Kidney (tissue), 14 donors: ENCODE data around the gene CD300LD. TPM values are rescaled to one million over a fixed set of nuclear protein-coding genes. Genes with fewer than 3 reads are reported as not detected.

ENCODE experiments used
- DNase-seq, 5 donors: peaks; one replicate each; pipeline ENCODE4 v3.0.0-alpha.2; 2013 to 2020
- FAIRE-seq: peaks from 2 replicates; lab custom pipeline; 2012; peaks lifted over from hg19 to GRCh38; lab: Jason Lieb, UNC
- H3K27ac ChIP-seq, 2 donors: one replicate each; pipeline ENCODE4 v1.7.0; 2013; ENCODE audit warnings: low read depth in 2 of 2, low read length in 2 of 2, inconsistent platforms in 1 of 2
- H3K27me3 ChIP-seq: one replicate; pipeline ENCODE4 v1.7.1; 2013; ENCODE audit warnings: low read length, inconsistent platforms; ENCODE audit not compliant: control insufficient read depth, insufficient read depth
- H3K36me3 ChIP-seq, 3 donors: one replicate each; pipeline versions ENCODE4 v1.7.0 to v1.7.1; 2013; ENCODE audit warnings: low read length in 3 of 3, control low read depth in 1 of 3, inconsistent platforms in 1 of 3; ENCODE audit not compliant: insufficient read depth in 3 of 3, control insufficient read depth in 2 of 3
- H3K4me1 ChIP-seq, 3 donors: one replicate each; pipeline versions ENCODE4 v1.7.0 to v1.7.1; 2013; ENCODE audit warnings: low read length in 3 of 3, inconsistent platforms in 1 of 3, low read depth in 1 of 3; ENCODE audit not compliant: control insufficient read depth in 2 of 3, insufficient read depth in 2 of 3
- H3K4me3 ChIP-seq, 3 donors: one replicate each; pipeline versions ENCODE4 v1.7.0 to v1.8.1; 2013; ENCODE audit warnings: low read length in 3 of 3, control low read depth in 1 of 3, inconsistent platforms in 1 of 3
- H3K9ac ChIP-seq, 3 donors: one replicate each; pipeline versions ENCODE4 v1.7.0 to v1.7.1; 2013; ENCODE audit warnings: low read length in 3 of 3, control low read depth in 1 of 3, inconsistent platforms in 1 of 3
- H3K9me3 ChIP-seq, 3 donors: one replicate each; pipeline versions ENCODE4 v1.7.0 to v1.7.1; 2013; ENCODE audit warnings: low read length in 3 of 3, control low read depth in 1 of 3, inconsistent platforms in 1 of 3; ENCODE audit not compliant: control insufficient read depth in 2 of 3, insufficient read depth in 1 of 3
- intact Hi-C: fragments of 100-400 bp; cut with DNase I; formaldehyde crosslinking; loops from one replicate; pipeline ENCODE4 v1.11.1; 2022
- polyA plus RNA-seq: library from polyadenylated mRNA; stranded (reverse); fragments of 350-450 nt; fragmentation: Illumina TruSeq; extraction: RNeasy Lipid Tissue Mini Kit (QIAGEN cat#74804); gene quantifications from one replicate; pipeline ENCODE4 v1.2.3, GENCODE V29; 2014; ENCODE audit warnings: low read depth, low replicate concordance; ENCODE audit not compliant: insufficient read depth
- total RNA-seq: library from RNA; stranded (reverse); fragmentation: NEBNext Ultra II Directional; extraction: Animal tissue kit (Norgen Biotek cat#: 25700); gene quantifications from one replicate; pipeline ENCODE4 v1.2.1, GENCODE V29; 2021
- TF ChIP-seq, protein P1 (sequence below): IDR thresholded peaks from 3 replicates; pipeline ENCODE4 v1.5.1; 2012; ENCODE audit warnings: mild to moderate bottlenecking, moderate library complexity, borderline replicate concordance; ENCODE audit not compliant: insufficient read depth; ENCODE audit errors: extremely low read depth
- donor health status: control.
- donor health status: control.
- donor health status: control.
- donor health status: control.
- donor health status: control.
- donor health status: DM: yes; HTN: yes; CAD: no.
- donor health status: Normal renal cell carcinoma (clear cell type).

CD300LD gene
- total and polyA plus RNA-seq, 2 donors from 2014 or later: not detected

DNA sequence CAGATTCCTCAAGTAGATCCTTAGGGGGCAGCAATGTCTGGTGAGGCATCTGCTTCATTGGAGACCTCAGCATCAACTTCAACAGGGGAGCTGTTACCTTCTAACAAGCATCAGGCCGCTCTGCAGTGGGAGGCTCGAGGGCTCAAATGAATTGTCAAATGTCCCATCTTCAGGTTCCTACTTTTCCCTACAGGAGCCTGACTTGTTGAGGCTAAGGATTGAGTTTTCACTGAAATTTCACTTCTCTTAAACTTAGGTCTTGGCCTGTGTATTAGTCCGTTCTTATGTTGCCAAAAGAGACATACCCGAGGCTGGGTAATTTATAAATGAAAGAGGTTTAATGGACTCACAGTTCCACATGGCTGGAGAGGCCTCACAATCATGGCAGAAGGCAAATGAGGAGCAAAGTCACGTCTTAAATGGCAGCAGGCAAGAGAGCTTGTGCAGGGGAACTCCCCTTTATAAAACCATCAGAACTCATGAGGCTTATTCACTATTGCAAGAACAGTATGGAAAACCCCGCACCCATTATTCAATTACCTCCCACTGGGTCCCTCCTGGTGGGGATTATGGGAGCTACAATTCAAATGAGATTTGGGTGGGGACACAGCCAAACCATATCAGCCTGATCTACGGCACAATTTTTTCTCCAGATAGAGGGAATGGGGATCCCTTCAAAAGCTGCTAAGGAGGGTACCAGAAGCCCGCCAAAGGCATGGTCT lies 5.1 kb upstream of the CD300LD start:
- TF ChIP-seq, protein P1, sequence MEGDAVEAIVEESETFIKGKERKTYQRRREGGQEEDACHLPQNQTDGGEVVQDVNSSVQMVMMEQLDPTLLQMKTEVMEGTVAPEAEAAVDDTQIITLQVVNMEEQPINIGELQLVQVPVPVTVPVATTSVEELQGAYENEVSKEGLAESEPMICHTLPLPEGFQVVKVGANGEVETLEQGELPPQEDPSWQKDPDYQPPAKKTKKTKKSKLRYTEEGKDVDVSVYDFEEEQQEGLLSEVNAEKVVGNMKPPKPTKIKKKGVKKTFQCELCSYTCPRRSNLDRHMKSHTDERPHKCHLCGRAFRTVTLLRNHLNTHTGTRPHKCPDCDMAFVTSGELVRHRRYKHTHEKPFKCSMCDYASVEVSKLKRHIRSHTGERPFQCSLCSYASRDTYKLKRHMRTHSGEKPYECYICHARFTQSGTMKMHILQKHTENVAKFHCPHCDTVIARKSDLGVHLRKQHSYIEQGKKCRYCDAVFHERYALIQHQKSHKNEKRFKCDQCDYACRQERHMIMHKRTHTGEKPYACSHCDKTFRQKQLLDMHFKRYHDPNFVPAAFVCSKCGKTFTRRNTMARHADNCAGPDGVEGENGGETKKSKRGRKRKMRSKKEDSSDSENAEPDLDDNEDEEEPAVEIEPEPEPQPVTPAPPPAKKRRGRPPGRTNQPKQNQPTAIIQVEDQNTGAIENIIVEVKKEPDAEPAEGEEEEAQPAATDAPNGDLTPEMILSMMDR: no peak
- FAIRE-seq: no peak
- Histone ChIP-seq H3K27me3 (no peaks in the 10 kb centered on the region), H3K27ac (no peak overlapping the region), H3K9ac (no peak overlapping the region), H3K4me1 (no peaks in the 10 kb centered on the region), H3K9me3 (no peaks in the 10 kb centered on the region), H3K36me3 (no peaks in the 10 kb centered on the region), H3K4me3 (no peak overlapping the region)
- intact Hi-C loops: no loop called here
- DNase-seq: no peak

DNA sequence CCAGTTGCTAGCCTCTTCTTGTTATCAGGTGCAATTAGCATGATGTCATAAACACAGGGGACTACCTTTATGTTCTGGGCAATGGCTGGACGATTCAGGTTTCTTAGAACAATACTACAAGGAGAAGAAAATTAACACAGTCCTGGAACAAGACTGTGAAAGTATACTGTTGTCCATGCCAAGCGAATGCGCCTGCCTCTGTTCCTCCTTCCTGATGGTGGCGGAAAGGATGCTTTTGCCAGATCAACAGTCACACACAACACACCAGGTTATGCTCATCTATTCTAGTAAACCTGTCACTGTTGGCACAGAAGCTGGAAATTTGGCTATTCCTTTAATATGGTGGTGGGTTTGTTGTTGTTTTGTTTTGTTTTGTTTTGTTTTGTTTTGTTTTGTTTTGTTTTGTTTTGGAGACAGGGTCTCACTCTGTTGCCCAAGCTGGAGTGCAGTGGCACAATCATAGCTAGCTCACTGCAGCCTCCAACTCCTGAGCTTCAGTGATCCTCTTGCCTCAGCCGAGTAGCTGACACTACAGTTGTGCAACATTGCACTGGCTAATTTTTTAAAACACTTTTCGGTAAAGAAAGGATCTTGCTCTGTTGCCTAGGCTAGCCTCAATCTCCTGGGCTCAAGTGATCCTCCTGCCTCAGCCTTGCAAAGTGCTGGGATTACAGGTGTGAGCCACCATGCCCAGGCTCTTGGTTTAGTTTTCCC lies 3.1 kb upstream of the CD300LD start:
- intact Hi-C loops: no loop called here
- H3K36me3 ChIP-seq: no peaks in the 10 kb centered on the region
- no peak for FAIRE-seq
- no peaks in the 10 kb centered on the region for H3K4me1 ChIP-seq
- H3K4me3 ChIP-seq: no peak overlapping the region
- H3K27ac ChIP-seq: no peak overlapping the region
- TF ChIP-seq, protein P1: no peak
- H3K9ac ChIP-seq: no peak overlapping the region
- DNase-seq: no peak
- no peaks in the 10 kb centered on the region for H3K9me3 ChIP-seq
- no peaks in the 10 kb centered on the region for H3K27me3 ChIP-seq

DNA sequence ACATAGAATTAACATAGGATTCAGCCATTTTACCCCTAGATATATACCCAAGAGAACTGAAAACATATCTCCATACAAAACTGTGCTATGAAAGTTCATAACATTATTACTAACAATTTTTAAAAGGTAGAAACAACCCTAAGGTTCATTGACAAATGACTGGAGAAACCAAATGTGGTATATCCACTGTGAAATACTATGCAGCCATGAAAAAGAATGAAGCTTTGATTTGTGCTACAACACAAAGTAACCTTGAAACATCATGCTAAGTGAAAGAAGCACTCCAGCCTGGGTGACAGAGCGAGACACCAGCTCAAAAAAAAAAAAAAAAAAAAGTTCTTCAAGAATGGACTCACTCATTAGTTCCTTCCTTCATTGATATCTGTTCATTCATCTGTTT lies 580 bp downstream of the CD300LD start:
- Histone ChIP-seq H3K9ac (no peak overlapping the region), H3K4me3 (no peak overlapping the region), H3K27ac (no peak overlapping the region), H3K4me1 (no peaks in the 10 kb centered on the region), H3K36me3 (no peaks in the 10 kb centered on the region), H3K27me3 (no peaks in the 10 kb centered on the region), H3K9me3 (no peaks in the 10 kb centered on the region)
- DNase-seq: no peak
- intact Hi-C loops: no loop called here
- TF ChIP-seq, protein P1: no peak
- no peak for FAIRE-seq
